K562 (cell line): ENCODE measurements around the gene HSD11B2. TPM values are rescaled to one million over a fixed set of nuclear protein-coding genes. Genes with fewer than 3 reads are reported as not detected.

Experiments used
- AFF4 ChIP-seq: sonication (generic); formaldehyde crosslinking; IDR thresholded peaks from 2 replicates; pipeline ENCODE4 v1.8.0; 2023; ENCODE audit warnings: mild to moderate bottlenecking, missing genetic modification reagents
- CBFA2T2 ChIP-seq: fragments of 450-650 bp; conservative IDR thresholded peaks from 2 replicates; pipeline ENCODE4 v1.6.1; 2017; ENCODE audit warnings: mild to moderate bottlenecking
- ETS1 ChIP-seq: conservative IDR thresholded peaks from 2 replicates; pipeline ENCODE4 v1.6.1; 2011; ENCODE audit warnings: low read depth, mild to moderate bottlenecking, low read length; ENCODE audit not compliant: control insufficient read depth
- MXD1 ChIP-seq: fragments of 250-450 bp; sonication (Bioruptor Pico); IDR thresholded peaks from 2 replicates; pipeline ENCODE4 v1.8.0; 2021; ENCODE audit warnings: borderline replicate concordance, mild to moderate bottlenecking, moderate library complexity; ENCODE audit not compliant: poor library complexity, severe bottlenecking
- NFATC3 ChIP-seq: fragments of 450-650 bp; IDR thresholded peaks from 2 replicates; pipeline ENCODE4 v1.6.1; 2017; ENCODE audit warnings: mild to moderate bottlenecking
- NFXL1 ChIP-seq: fragments of 450-650 bp; formaldehyde crosslinking; IDR thresholded peaks from 2 replicates; pipeline ENCODE4 v1.4.0; 2021; ENCODE audit warnings: mild to moderate bottlenecking
- PATZ1 ChIP-seq: fragments of 250-450 bp; sonication (Bioruptor Pico); IDR thresholded peaks from 2 replicates; pipeline ENCODE4 v1.5.0; 2020; ENCODE audit warnings: mild to moderate bottlenecking, borderline replicate concordance
- RFX1 ChIP-seq: fragments of 450-650 bp; IDR thresholded peaks from 2 replicates; pipeline ENCODE4 v1.6.1; 2016; ENCODE audit warnings: mild to moderate bottlenecking, moderate library complexity
- ZNF263 ChIP-seq: sonication (generic); formaldehyde crosslinking; IDR thresholded peaks from 2 replicates; pipeline ENCODE4 v1.8.0; 2022; ENCODE audit warnings: mild to moderate bottlenecking, missing genetic modification reagents, borderline replicate concordance
- ZNF384 ChIP-seq: IDR thresholded peaks from 2 replicates; pipeline ENCODE4 v1.6.1; 2012; ENCODE audit warnings: low read depth, low read length, improper control_type of control experiment
- ZNF408 ChIP-seq: fragments of 250-450 bp; sonication (Bioruptor Pico); IDR thresholded peaks from 2 replicates; pipeline ENCODE4 v1.4.0; 2020; ENCODE audit warnings: low read depth, mild to moderate bottlenecking, moderate library complexity
- polyA plus RNA-seq, 8 experiments: library from polyadenylated mRNA; depleted of rRNA in 4 of 8; stranded (reverse) in 5 of 8; unstranded in 3 of 8; fragments of >200 nt; fragmentation: Nextera tagmentation in 2 of 8; fragmentation: Illumina TruSeq in 1 of 8; extraction: Ambion mirVana in 2 of 8; extraction: Trizol in 1 of 8; gene quantifications; 2 replicates each; pipeline versions ENCODE4 v1.2.1 to v1.2.3, GENCODE V29; 2011 to 2014; ENCODE audit warnings: inconsistent platforms in 1 of 8, missing spikeins in 1 of 8
- total RNA-seq, 7 experiments: library from RNA; depleted of rRNA in 6 of 7; stranded (reverse); fragments of >200 nt in 6 of 7; fragmentation: Illumina TruSeq in 2 of 7; extraction: Trizol in 2 of 7; gene quantifications; 2 replicates each; pipeline versions ENCODE4 v1.2.1 to v1.2.3, GENCODE V29; 2011 to 2021; ENCODE audit warnings: low replicate concordance in 1 of 7

The HSD11B2 gene
- total and polyA plus RNA-seq, 9 of the 15 experiments (the other 6 are each of a cell fraction or from before 2014, with no cell fraction given): 0.08 to 2.0 (median 0.79) TPM

GRCh38 chr16:67393111-67393787, 37.7 kb upstream of the HSD11B2 start, which contains the start of gene TPPP3 (continued):
- TF ChIP-seq ETS1: 0 out of 2 replicates have a peak, but pooled peaks have one; percentile 28
- no peak for TF ChIP-seq PATZ1 (CRISPR knock-in tag)
- no peak for TF ChIP-seq MXD1 (CRISPR knock-in tag)
- TF ChIP-seq CBFA2T2: no peak
- TF ChIP-seq ZNF263 (CRISPR knock-in tag): 0 out of 2 replicates have a peak, but pooled peaks have one; percentile 41
- TF ChIP-seq RFX1: peak; percentile 84
- TF ChIP-seq AFF4: no peak
- no peak for TF ChIP-seq NFATC3
- TF ChIP-seq NFXL1: no peak
- TF ChIP-seq ZNF384: no peak
- no peak for TF ChIP-seq ZNF408
